Type B pancreatic cell (in vitro differentiated cells): ENCODE results near the gene GNGT1. TPM values are rescaled to one million over a fixed set of nuclear protein-coding genes. Genes with fewer than 3 reads are reported as not detected.

Experiments
- DNase-seq: peaks from one replicate; pipeline ENCODE4 v3.0.0; 2021; ENCODE audit warnings: mixed read lengths; ENCODE audit not compliant: unreplicated experiment; ENCODE audit errors: extremely low spot score
- H3K27ac Mint-ChIP-seq: 2 replicates; pipeline ENCODE4 v1.8.0; 2021; ENCODE audit warnings: mild to moderate bottlenecking, mixed read lengths
- H3K27me3 Mint-ChIP-seq: 2 replicates; pipeline ENCODE4 v1.8.0; 2021; ENCODE audit warnings: mixed read lengths
- H3K36me3 Mint-ChIP-seq: 2 replicates; pipeline ENCODE4 v1.8.0; 2021; ENCODE audit warnings: mixed read lengths
- H3K4me1 Mint-ChIP-seq: one replicate; pipeline ENCODE4 v1.8.0; 2021; ENCODE audit warnings: mixed read lengths; ENCODE audit not compliant: unreplicated experiment
- H3K4me3 Mint-ChIP-seq: 2 replicates; pipeline ENCODE4 v1.8.0; 2021; ENCODE audit warnings: mild to moderate bottlenecking, mixed read lengths
- H3K9me3 Mint-ChIP-seq: 2 replicates; pipeline ENCODE4 v1.8.0; 2021; ENCODE audit warnings: mixed read lengths
- total RNA-seq: library from RNA; stranded (reverse); gene quantifications from 2 replicates; pipeline ENCODE4 v1.2.1, GENCODE V29; 2021; ENCODE audit warnings: low replicate concordance
- TF ChIP-seq, protein P1 (sequence below): fragments of 200-600 bp; sonication (generic); conservative IDR thresholded peaks from 2 replicates; pipeline ENCODE4 v1.5.0; 2021; ENCODE audit warnings: antibody characterized with exemption, mild to moderate bottlenecking

The GNGT1 gene
- total RNA-seq, 1 donor from 2014 or later: not detected

DNA sequence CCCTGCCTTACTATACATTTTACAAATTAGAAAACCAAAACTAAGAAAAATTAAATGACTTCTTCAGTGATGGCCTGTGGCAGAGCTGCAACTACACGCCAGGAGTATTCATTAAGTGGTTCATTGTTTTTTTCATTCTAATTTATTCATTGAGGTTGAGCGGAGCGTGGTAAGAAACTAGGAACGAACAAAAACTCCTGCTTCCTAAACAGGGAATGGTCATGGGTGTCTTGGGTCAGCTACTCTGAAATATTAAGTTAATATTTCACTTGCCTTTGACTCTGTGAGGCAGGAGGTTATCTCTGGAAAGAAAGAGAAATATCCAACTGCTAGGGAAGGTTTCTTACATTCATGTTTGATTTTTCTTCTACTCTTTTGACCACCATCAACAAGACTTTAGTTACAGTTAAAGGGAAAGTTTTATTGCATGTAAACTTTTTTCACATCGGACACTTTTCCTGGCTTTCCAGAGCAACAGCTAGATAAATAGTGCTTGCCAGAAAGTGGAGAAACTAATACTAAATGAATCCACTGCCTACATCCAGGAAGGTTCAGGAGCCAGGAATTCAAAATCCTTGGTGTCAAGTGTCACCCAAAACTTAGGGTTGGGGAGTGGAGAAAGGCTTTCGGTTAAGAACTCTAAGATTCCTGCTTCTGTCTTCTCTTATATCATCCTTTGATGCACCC, 14.3 kb downstream of the GNGT1 start:
- no peak overlapping the region for H3K27ac Mint-ChIP-seq

DNA sequence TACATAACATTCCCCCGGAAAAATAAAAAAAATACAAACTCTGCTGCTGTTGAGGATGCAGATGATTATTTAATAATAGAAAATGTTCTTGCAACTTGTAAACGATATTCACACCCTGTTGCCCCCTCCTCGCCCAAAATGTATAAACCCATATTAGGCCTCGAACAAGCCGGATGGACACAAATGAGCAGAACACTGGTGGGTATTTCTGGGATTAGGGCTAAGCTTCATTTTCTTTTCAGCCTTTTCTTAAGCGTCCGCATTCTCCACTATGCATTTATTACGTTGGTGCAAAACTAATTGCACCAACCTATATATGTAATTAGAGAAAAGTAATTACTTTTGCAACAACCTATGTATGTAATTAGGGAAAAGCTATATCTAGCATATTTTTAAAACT, 14.8 kb downstream of the GNGT1 start:
- DNase-seq: no peak
- Mint-ChIP-seq H3K4me1 (peaks cover 17% of the 10 kb centered on the region), H3K27me3 (peaks cover 31% of the 10 kb centered on the region), H3K4me3 (peak overlapping the region; percentile 87), H3K9me3 (no peaks in the 10 kb centered on the region), H3K36me3 (peaks cover 5% of the 10 kb centered on the region), H3K27ac (no peak overlapping the region)
- TF ChIP-seq, protein P1, sequence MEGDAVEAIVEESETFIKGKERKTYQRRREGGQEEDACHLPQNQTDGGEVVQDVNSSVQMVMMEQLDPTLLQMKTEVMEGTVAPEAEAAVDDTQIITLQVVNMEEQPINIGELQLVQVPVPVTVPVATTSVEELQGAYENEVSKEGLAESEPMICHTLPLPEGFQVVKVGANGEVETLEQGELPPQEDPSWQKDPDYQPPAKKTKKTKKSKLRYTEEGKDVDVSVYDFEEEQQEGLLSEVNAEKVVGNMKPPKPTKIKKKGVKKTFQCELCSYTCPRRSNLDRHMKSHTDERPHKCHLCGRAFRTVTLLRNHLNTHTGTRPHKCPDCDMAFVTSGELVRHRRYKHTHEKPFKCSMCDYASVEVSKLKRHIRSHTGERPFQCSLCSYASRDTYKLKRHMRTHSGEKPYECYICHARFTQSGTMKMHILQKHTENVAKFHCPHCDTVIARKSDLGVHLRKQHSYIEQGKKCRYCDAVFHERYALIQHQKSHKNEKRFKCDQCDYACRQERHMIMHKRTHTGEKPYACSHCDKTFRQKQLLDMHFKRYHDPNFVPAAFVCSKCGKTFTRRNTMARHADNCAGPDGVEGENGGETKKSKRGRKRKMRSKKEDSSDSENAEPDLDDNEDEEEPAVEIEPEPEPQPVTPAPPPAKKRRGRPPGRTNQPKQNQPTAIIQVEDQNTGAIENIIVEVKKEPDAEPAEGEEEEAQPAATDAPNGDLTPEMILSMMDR: no peak

More for the DNA sequence above, 14.3 kb downstream of the GNGT1 start:
- peaks cover 5% of the 10 kb centered on the region for H3K36me3 Mint-ChIP-seq
- TF ChIP-seq, protein P1: no peak
- H3K4me3 Mint-ChIP-seq: peak overlapping the region; percentile 87
- H3K9me3 Mint-ChIP-seq: no peaks in the 10 kb centered on the region
- peaks cover 17% of the 10 kb centered on the region for H3K4me1 Mint-ChIP-seq
- DNase-seq: no peak
- H3K27me3 Mint-ChIP-seq: peaks cover 31% of the 10 kb centered on the region

DNA sequence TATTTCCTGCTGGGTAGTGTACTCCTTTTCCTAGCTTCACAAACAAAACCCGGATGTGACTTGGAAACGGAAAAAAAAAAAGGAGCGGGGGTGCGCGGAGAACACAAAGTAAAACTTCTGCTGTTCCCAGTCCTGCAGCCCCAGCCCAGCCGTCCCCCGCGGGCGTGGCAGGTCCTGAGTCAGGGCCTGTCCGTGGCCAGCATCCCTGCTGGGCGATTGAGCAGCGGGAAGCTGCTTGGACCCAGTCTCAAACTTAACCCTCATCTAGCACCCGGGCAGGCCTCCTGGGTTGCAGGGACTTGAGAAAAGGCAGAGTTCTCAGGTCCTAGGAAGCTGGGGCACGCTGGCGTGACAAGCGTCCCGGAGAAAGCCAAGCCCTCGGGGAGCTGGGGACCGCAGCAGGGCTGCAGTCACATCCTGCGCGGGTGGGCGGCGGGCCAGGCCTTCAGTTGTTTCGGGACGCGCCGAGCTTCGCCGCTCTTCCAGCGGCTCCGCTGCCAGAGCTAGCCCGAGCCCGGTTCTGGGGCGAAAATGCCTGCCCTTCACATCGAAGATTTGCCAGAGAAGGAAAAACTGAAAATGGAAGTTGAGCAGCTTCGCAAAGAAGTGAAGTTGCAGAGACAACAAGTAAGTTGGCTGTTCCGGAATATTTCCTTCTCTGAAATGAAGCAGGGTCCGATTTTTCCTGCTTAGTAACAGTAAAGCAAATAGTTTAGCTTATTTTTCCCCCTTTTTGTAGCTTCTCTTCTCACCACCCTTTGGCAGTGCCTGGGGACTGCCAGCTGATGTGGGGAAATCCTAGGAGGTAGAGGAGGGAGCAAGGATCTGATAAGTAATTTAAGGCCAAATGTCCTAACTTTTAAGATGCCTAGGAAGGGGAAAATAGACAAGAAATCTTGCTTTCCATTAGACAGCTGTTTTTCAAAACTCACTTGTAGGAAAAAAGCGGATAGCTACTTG, 15.5 kb downstream of the GNGT1 start, which contains the start of gene GNG11:
Gene GNG11 (plus strand): TSS at position 129 of the 960 bp plus-strand sequence. CDS start 403 bp downstream, at position 532.
- peak; percentile 72 for DNase-seq
- H3K4me1 Mint-ChIP-seq: peaks cover 17% of the 10 kb centered on the region
- H3K27ac Mint-ChIP-seq: no peak within 1 kb of the TSS
- peaks cover 31% of the 10 kb centered on the region for H3K27me3 Mint-ChIP-seq
- H3K9me3 Mint-ChIP-seq: no peaks in the 10 kb centered on the region
- peak within 1 kb of the TSS; percentile 87 for H3K4me3 Mint-ChIP-seq
- H3K36me3 Mint-ChIP-seq: peaks cover 5% of the 10 kb centered on the region
- TF ChIP-seq, protein P1: no peak

DNA sequence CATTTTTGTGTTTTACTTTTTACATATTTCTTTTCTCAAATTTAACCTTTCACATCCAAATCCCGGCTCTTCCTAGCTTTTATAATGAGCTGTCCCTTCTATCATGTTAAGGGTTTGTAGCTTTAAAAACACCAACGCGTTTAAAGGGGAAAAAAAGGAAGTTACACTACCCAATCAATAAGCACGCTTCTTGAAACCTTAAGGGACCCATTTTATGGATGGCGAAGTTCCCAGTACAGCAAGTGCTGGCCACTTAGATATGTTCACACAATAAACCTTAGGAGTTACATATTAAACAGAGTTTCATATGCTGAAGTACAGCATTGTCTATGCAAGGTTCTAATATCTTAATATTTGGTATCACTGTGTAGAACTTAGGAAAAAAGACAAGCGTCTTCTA, 16.9 kb downstream of the GNGT1 start:
- Mint-ChIP-seq H3K4me1 (peaks cover 17% of the 10 kb centered on the region), H3K36me3 (peaks cover 5% of the 10 kb centered on the region), H3K27me3 (peaks cover 28% of the 10 kb centered on the region), H3K4me3 (peak overlapping the region; percentile 66), H3K9me3 (no peaks in the 10 kb centered on the region), H3K27ac (no peak overlapping the region)
- TF ChIP-seq, protein P1: no peak
- no peak for DNase-seq

DNA sequence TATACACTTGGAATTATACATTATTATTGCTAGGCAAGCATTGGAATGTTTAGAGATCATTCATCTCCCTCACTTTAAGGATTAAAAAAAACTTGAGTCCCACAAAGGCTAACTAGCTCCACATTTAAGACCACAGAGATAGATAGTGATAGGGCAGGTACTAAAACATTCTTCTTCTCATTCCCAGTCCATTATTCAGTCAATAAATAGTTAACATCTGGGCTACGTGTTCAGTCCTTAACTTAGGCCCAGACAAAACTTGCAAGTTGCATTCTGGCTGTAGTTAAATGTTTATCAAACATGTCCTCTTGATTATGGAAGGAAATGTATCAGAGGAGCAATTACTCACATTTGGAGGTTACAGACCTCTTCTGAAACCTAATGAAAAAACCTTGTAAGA, 17.6 kb downstream of the GNGT1 start:
- H3K36me3 Mint-ChIP-seq: peaks cover 5% of the 10 kb centered on the region
- TF ChIP-seq, protein P1: no peak
- DNase-seq: no peak
- H3K27me3 Mint-ChIP-seq: peaks cover 28% of the 10 kb centered on the region
- H3K4me3 Mint-ChIP-seq: peak overlapping the region; percentile 66
- no peak overlapping the region for H3K27ac Mint-ChIP-seq
- H3K4me1 Mint-ChIP-seq: peaks cover 17% of the 10 kb centered on the region
- no peaks in the 10 kb centered on the region for H3K9me3 Mint-ChIP-seq
